ENCODE measurements around the gene PELI3.
"Not testable (repeated sequence)": the region's sequence is repeated elsewhere in the genome, so short reads cannot be mapped to it uniquely, and the experiment has no call there.

The PELI3 gene, protein sequence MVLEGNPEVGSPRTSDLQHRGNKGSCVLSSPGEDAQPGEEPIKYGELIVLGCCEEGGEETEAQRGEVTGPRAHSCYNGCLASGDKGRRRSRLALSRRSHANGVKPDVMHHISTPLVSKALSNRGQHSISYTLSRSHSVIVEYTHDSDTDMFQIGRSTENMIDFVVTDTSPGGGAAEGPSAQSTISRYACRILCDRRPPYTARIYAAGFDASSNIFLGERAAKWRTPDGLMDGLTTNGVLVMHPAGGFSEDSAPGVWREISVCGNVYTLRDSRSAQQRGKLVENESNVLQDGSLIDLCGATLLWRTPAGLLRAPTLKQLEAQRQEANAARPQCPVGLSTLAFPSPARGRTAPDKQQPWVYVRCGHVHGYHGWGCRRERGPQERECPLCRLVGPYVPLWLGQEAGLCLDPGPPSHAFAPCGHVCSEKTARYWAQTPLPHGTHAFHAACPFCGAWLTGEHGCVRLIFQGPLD

GRCh38 chr11:66466225-66467033 lies at the start of gene PELI3:
PELI3 (plus strand) TSS chr11:66466905; CDS start chr11:66468129, 1,224 bp downstream.
- DNase-seq, result no peak

DNA sequence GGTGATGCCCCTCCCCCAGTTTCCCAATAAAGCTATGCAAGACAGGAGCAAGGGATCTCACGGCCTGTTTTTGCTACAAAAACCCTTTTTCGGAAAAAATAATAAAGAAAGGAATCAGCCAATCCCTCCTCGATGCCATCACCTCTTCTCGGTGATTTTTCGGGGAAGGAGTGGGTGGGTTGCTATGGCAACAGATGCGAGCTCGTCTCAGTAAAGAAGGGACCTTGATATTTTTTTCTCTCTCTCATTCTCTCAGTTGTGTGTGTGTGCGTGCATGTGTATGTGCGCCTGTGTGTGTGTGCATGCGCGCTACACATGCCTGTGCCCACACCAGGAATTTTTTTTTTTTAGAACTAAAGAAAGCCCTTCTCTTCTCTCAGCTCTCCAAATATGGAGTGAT lies 49.7 kb upstream of the PELI3 start:
- DNase-seq, result no peak

DNA sequence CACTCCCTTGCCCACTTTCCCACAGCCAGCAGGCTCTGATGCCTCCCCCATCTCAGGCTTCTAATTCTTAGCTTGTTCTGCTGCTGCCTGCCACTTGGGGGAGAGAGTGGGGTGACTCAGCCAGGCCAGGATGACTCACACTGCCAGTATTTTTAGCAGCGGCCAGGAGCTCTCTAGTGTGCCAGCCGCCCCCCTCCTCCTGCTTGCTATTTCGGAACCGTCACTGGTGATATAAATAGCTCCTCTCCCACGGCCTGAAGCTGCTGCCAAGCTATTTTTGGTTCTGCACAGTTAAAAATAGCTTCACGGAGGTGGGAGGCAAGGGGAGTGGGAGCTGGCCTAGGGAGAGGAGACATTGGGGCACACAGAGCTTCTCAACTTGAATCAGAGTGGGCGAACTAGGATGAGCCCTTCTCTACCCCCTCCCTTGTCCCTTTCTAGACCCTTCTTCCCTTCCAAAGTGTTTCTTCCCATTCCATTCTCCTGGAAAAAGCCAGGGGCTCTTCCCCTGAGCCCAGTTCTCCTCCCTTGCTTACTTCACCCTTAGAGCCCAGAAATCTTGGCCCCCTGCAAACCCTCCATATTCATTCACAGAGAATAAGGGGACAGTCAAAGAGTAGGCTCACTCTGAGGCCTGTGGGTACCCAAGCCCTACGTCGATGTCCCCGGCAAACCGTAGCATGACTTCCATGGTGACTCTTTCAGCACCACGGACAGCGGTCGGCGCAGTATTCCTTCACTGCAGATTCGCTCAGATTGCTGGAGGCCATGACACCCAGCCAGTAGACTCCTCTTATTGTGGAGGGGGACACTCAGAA lies 48.3 kb upstream of the PELI3 start:
- no peak for DNase-seq

GRCh38 chr11:66418986-66419308 lies 47.8 kb upstream of the PELI3 start:
- no peak for DNase-seq

- DNase-seq, result no peak
These were observed 46.9 kb upstream of the PELI3 start for GRCh38 chr11:66419825-66420224.

DNA sequence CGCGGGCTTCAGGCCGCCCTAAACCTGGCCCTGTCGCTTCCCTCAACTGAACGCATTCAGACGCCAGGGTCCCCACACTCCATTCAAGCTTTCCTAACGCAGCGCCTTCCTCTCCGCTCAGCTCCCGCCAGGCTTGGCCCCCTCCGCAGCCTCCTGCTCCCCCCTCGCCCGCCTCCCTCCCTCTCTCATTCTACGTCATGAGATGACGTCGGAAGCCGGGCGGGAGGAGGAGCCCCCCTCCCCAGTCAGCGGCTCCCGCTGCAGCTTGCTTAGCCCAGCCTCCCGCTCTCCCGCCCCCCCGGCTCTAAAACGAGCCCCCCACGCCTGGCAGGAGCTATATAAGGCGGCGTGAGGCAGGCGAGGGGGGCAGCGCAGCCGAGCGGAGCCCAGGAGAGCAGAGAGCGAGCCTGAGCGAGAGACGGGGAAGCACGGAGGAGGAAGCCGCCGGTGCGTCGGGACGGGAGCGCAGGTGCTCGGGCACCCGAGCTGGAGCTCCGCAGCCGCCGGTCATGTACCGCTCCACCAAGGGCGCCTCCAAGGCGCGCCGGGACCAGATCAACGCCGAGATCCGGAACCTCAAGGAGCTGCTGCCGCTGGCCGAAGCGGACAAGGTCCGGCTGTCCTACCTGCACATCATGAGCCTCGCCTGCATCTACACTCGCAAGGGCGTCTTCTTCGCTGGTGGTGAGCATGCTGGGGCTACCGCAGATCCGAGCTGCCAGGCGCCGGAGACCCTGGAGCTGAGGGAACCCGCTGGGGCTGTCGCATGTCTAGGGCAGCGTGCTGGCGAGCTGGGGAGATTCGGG lies 45.8 kb upstream of the PELI3 start, which contains the start of gene NPAS4:
Gene NPAS4 (plus strand): TSS at position 365 of the 806 bp plus-strand sequence. CDS start 145 bp downstream, at position 510.
- no peak for DNase-seq

GRCh38 chr11:66421492-66422205 lies 45.1 kb upstream of the PELI3 start:
- DNase-seq, result no peak

GRCh38 chr11:66426314-66426713 lies 40.4 kb upstream of the PELI3 start:
- no peak for DNase-seq

GRCh38 chr11:66428933-66429332 lies 37.8 kb upstream of the PELI3 start:
- no peak for DNase-seq

DNA sequence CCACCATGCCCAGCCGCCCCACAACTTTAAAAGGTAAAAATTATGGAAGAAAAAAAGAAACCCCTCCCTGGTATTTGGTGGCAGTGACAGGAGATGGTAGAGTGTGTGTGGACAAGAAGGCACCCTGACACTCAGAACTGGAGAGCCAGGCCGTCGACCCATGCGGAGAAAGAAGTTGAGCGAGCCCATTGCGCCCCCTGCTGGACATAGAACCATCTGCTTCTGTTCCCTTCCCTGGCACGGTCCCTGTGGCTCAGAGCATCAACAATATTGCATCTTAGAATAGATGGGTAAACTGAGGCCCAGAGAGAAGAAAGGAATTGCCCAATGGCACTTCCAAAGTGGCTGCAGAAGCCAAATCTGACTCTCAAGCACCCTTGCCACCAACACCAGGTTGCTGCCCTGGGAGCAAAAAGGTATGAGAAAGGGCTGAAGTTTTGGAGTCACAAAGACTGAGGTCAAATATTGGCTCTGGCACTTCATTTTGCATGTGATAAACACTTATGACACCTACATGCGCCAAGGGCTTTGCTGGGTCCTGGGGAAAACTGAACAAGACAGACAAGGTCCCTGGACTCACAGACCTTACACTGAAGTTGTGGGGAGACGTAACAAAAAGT lies 36.6 kb upstream of the PELI3 start:
- DNase-seq, result no peak

DNA sequence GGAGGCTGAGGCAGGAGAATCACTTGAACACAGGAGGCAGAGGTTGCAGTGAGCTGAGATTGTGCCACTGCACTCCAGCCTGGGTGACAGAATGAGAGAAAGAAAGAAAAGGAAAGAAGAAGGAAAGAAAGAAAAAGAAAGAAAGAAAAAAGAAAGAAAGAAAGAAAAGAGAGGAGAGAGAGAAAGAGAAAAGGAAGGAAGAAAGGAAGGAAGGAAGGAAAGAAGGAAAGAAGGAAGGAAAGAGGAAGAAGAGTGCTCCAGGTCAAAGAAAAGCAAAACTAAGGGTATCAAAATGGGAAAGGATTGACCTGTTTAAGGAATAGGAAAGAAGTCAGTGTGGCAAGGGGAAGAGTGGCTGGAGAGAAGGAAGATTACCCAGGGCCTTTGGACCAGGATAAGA lies 35.4 kb upstream of the PELI3 start:
- not testable (repeated sequence) for DNase-seq

DNA sequence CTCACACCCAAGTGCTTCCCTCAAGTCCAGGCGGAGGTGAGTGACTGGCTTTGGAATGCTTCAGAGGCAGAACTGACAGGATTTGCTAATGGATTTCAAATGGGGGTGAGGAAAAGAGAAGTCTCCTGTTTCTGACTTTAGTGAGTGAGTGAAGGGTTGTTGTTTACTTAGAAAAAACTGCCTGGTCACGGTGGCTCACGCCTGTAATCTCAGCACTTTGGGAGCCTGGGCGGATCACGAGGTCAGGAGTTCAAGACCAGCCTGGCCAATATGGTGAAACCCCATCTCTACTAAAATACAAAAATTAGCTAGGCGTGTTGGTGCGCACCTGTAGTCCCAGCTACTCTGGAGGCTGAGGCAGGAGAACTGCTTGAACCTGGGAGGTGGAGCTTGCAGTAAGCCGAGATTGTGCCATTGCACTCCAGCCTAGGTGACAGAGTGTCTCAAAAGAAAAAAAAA lies 34.8 kb upstream of the PELI3 start:
- not testable (repeated sequence) for DNase-seq

- no peak for DNase-seq
These were observed 34.1 kb upstream of the PELI3 start for GRCh38 chr11:66432597-66432996.

DNA sequence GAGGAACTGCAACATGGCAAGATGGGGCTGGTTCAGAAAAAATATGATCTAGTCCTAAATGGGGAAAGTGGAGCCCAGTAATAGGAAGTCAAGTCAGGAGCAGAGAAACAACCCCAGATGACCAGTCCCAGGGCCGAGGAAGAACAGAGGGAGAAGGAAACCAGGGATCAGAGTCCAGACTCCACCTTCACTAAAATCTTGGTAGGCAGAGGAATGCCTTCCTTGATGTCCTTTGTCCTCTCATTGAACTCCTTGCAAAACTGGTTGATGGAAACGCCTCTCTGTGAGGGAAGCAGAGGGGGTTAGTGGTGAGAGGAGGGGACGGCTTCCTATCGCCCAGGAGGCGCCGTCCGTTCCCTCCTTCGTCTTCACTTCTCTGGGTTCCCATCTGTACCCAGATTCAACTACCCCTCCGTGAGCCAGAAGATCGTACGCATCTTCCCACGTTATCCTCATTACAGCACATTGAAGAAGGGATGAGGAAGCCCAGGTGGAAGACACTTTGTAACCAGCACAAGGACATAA lies 28.7 kb upstream of the PELI3 start:
- no peak for DNase-seq

- DNase-seq, result peak; percentile 74
These were observed 27.9 kb upstream of the PELI3 start, which contains the start of gene MRPL11 for GRCh38 chr11:66438504-66439466. MRPL11 (minus strand) TSS chr11:66438848; CDS start chr11:66438754, 94 bp downstream.

- DNase-seq, result not testable (repeated sequence)
These were observed 26.4 kb upstream of the PELI3 start for GRCh38 chr11:66440101-66440939.

GRCh38 chr11:66440940-66441282 lies 25.8 kb upstream of the PELI3 start:
- DNase-seq, result not testable (repeated sequence)

- no peak for DNase-seq
These were observed 23.1 kb upstream of the PELI3 start for GRCh38 chr11:66443602-66444001.
